ENCODE results near the gene TSPAN31.

TSPAN31 gene

GRCh38 chr12:57754411-57755193 is 9.8 kb downstream of the TSPAN31 start, which contains the start of gene MARCHF9:
Gene MARCHF9 (plus strand): TSS chr12:57755103. CDS start chr12:57755529, 426 bp downstream.
- peak; percentile 92 for DNase-seq

DNA sequence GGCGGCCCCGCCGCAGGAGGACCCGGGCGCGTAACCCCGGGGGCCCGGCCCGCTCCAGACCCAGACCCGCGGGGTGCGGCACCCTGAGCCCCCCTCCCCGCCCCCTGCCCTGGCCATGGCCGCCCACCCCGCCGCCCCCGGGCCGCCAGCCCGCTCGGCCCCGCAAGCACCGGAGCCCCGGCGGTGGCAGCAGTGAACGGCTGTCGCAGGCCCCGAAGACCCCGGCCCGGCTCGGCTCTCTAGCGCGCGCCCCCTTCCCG is 10.3 kb downstream of the TSPAN31 start:
- no peak for DNase-seq

DNA sequence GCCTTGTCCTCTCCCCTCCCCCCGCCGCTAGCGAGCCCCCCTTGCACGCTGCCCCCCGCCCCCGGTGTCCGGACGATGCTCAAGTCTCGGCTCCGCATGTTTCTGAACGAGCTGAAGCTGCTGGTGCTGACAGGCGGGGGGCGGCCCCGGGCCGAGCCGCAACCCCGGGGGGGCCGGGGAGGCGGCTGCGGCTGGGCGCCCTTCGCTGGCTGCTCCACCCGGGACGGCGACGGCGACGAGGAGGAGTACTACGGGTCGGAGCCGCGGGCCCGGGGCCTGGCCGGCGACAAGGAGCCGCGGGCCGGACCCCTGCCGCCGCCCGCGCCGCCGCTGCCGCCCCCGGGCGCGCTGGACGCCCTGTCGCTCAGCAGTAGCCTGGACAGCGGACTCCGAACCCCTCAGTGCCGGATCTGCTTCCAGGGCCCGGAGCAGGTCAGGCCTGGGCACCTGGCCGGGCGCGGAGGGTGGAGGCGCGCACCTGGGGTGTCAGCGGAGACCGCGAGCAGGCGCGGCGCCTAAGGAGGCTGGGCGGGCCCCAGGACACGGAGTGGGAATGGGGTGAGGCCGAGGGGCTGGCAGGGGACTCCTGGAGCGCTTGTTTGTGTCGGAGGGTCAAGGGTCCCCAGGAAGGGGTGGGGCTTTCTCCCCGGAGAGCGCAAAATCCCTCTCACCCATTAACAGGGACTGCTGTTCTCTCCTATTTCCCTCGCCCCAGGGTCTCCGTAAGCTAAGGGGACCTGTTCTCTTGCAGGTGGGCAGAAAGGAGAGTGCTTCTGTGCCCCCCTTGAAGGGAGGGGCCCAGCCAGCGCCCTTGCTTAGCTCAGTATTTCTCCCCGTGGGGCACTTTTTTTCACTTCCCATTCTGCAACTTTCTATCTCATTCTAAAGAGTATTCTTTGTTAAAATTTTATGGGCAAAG is 10.9 kb downstream of the TSPAN31 start:
- peak; percentile 16 for DNase-seq

DNA sequence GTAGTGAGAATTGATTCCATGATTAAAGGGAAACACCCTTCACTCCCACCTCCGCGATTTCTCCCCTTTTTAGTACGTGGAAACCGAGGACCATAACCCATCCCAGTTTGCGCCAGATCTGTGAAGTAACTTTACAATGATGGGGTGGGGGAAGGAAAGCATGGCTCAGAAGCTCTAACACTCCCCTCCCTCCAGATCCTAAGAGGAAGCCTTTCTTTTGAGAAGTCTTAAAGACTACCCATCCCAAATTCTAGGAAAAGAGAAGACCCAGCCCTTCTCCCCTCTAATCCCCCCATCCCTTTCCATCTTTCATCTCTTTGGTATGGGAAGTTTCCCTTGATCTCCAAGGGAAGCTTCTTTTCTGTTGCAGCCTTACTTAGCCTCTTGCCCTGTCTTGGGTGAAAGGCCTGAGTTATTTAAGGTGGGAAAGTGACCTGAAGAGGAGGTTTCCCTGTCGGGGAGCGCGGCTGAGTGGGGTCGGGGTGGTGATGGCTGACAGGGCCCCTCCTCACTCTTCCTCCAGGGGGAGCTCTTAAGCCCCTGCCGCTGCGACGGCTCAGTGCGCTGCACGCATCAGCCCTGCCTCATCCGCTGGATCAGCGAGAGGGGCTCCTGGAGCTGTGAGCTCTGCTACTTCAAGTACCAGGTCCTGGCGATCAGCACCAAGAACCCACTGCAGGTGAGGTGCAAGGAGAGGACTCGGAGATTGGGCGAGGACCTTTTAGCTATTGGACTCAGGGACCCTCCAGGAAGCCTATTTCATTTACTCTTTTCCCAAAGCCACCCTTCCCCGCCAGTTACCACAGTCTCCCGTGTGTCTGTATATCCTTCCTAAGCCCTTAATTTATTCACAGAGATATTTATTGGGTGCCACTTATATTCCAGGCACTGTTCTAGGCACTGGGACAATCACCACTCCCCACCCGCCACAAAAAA is 11.8 kb downstream of the TSPAN31 start:
- DNase-seq = peak; percentile 62

- no peak for DNase-seq
Observed at GRCh38 chr12:57757771-57758170, 12.9 kb downstream of the TSPAN31 start.

GRCh38 chr12:57758552-57759359 is 13.9 kb downstream of the TSPAN31 start:
- DNase-seq = no peak

DNA sequence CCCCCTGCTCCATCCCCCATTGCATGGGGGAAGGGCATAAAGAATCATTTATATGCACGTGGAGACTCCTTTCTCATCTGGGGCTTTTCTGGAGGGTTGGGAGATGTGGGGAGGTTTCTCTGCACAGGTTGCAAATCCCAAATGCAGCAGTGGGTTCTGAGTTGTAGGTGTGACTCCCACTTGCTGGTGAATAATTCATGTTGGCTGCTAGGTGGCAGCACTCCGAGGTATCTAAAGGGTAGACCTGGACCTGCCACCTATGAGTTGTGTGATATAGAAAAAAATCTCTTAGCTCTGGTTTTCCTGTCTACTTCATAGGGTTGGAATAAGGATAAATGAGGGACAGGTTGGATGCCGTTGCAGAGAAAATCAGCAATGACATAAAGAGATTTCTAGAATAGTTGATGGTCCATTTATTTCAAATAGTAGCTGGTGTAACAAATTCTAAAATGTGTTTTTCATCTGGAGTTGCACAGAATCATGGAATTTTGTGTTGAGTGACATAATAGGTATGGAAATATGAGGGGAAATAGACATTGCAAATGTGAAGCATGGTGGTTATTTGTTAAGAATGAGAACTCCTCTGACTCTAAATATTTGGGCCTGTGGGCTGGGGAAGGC is 14.6 kb downstream of the TSPAN31 start:
- DNase-seq = peak; percentile 57

- DNase-seq = no peak
Observed at GRCh38 chr12:57760347-57760982, 15.6 kb downstream of the TSPAN31 start.

GRCh38 chr12:57761391-57761998 is 16.7 kb downstream of the TSPAN31 start:
- no peak for DNase-seq

DNA sequence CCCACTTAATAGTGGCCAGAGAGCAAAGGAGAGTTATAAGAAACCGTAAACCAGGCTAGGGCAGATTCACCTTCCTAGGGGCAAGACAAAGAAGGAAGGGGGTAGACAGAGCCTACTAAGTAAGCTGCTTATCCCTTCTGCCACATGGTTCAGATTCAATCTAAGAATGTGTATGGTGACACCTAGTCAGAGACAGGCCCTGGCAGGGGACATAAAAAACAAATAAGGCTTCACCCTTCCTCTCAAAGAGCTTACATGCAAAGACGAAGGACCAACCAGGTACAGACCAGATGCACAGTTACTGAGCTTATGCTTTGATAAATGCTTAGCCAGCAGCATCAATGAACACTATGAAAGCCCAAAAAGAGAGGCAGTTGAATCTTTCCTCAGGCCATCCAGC is 17.6 kb downstream of the TSPAN31 start:
- no peak for DNase-seq

GRCh38 chr12:57763881-57764661 is 19.2 kb downstream of the TSPAN31 start:
- no peak for DNase-seq

DNA sequence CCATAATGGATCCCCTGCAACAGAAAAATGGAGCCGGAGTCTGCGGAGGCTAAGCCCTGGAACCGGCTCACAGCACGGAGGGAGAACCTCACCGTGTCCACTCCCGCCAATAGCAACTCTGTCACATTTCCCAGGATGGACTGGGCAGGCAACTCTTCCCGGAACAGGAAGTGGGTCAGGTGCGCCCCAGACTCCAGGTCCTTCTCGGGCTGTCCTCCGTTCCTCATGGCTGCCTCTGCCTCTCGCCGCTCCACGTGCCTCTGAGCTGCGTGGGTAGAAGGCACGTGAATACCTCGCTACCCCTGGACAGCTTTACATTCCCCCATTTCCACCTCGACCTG is 19.8 kb downstream of the TSPAN31 start:
- DNase-seq = no peak

- DNase-seq = peak; percentile 36
Observed at GRCh38 chr12:57765003-57765697, 20.3 kb downstream of the TSPAN31 start.

DNA sequence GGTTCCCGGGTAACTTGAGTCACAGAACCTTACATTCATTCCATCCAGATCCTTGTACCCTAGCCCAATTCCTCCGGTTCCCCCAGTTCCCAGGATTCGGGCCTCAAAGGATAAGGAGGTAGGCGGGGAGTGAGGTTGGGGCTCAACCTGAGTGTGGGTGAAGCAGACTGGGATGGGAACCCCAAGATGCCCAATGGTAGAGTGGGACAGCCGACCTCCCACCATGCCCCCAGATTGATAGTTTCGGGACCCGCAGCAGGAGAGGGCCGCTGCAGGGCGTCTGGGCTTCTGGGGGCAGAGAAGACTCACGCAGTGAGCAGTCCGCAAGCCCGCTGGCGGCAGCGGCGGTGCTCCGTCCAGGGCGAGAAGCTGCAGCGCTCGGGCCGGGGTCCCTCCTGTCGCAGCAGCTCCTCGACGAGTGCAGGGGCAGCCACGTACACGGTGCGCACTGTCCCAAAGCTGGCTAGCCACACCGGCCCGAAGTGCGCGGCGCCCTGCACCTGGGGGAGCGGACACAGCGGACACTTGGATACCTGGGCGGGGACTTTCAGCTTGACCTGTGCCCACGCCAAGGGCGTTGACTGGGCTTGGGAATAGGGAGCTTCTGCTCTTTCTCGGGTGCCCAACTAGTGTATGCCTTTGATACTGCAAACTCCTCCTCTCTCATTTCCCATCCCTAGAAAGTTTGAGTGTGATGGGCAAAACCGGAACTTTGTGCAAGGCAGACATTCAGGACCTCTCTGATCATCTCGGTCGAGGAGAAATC is 21.0 kb downstream of the TSPAN31 start:
- DNase-seq = no peak

DNA sequence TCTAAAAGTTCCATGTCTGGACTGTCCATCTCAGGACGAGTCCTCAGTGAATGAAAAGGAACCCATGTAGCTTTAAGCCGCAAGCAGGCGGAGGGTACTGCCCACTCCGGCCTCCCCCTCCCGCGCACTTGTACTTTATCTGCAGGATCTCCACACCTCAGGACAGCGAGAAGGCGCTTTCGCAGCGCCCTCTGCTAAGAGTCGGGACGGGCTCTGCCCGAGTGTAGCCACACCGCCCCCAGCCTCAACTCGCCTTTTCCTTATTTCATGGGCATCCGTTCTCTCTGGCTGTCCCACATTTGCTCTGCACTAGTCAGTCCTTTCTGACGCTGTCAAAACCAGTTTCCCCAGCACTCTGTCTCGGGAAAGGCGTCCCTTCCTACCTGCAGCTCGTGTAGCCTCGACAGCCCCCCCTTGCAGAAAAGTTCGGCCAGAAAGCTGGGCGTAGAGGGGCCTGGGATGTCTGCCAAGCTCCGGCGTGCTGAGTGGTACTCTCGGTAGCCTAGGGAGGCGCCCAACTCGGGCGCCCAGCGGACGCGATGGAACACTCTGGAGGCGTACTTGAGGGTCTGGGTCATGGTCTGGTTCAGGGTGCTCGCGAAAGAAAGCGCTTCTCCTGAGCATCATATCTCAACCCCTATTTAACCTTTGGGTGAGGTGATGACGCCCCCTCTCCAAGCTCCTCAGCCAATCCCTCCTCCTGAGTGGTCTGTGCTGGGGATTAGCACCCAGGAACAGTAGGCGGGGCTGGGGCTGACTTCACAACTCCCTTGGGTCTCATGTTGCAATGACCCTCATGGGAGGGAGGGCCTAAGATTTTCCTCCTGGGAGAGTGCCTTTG is 21.8 kb downstream of the TSPAN31 start, which contains the start of gene CYP27B1:
CYP27B1 (minus strand) TSS at position 615 of the 841 bp plus-strand sequence; CDS start at position 578, 37 bp downstream.
- DNase-seq = no peak

GRCh38 chr12:57767305-57767698 is 22.5 kb downstream of the TSPAN31 start:
- no peak for DNase-seq

DNA sequence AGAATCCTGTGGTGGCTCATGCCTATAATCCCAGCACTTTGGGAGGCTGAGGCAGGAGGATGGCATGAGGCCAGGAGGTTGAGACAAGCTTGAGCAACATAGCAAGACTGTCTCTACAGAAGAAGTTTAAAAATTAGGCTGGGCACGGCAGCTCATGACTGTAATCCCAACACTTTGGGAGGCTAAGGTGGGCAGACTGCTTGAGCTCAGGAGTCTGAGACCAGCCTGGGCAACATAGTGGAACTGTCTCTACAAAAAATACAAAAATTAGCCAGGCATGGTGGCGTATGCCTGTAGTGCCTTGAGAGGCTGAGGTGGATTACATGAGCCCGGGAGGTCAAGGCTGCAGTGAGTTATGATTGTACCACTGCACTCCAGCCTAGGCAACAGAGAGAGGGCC is 23.0 kb downstream of the TSPAN31 start:
- no peak for DNase-seq
